Smooth muscle cell (in vitro differentiated cells): ENCODE results near the gene CAMTA1. TPM values are rescaled to one million over a fixed set of nuclear protein-coding genes. Genes with fewer than 3 reads are reported as not detected.

ENCODE experiments used
- DNase-seq: peaks from one replicate; lab custom pipeline; 2025; ENCODE audit not compliant: unreplicated experiment; lab: John Stamatoyannopoulos, UW
- H2AFZ ChIP-seq: fragments of 200-600 bp; sonication (generic); 2 replicates; pipeline ENCODE4 v1.6.0; 2016; ENCODE audit warnings: antibody characterized with exemption, low read depth, mild to moderate bottlenecking
- H3F3A ChIP-seq: fragments of 200-600 bp; sonication (generic); 2 replicates; pipeline ENCODE4 v1.6.0; 2017; ENCODE audit warnings: antibody characterized with exemption, low read depth
- H3K27ac ChIP-seq: fragments of 200-600 bp; sonication (generic); 2 replicates; pipeline ENCODE4 v1.5.1; 2016; ENCODE audit warnings: low read depth, mild to moderate bottlenecking
- H3K27me3 ChIP-seq: fragments of 200-600 bp; sonication (generic); 2 replicates; pipeline ENCODE4 v1.6.1; 2016; ENCODE audit warnings: low read depth, mild to moderate bottlenecking
- H3K36me3 ChIP-seq: fragments of 200-600 bp; sonication (generic); 2 replicates; pipeline ENCODE4 v1.5.1; 2016; ENCODE audit warnings: low read depth
- H3K4me1 ChIP-seq: fragments of 200-600 bp; sonication (generic); 2 replicates; pipeline ENCODE4 v1.5.1; 2016; ENCODE audit warnings: low read depth
- H3K4me2 ChIP-seq: fragments of 200-600 bp; sonication (generic); 2 replicates; pipeline ENCODE4 v1.6.0; 2016; ENCODE audit warnings: mild to moderate bottlenecking
- H3K4me3 ChIP-seq: fragments of 200-600 bp; sonication (generic); 2 replicates; pipeline ENCODE4 v1.5.1; 2016; ENCODE audit warnings: mild to moderate bottlenecking
- H3K79me2 ChIP-seq: fragments of 200-600 bp; sonication (generic); 2 replicates; pipeline ENCODE4 v1.6.0; 2016; ENCODE audit warnings: low read depth, mild to moderate bottlenecking
- H3K9ac ChIP-seq: fragments of 200-600 bp; sonication (generic); 2 replicates; pipeline ENCODE4 v1.6.0; 2016; ENCODE audit warnings: low read depth
- H3K9me3 ChIP-seq: fragments of 200-600 bp; sonication (generic); replicated peaks from 2 replicates; pipeline ENCODE4 v1.5.1; 2016; ENCODE audit warnings: low read depth
- H4K20me1 ChIP-seq: fragments of 200-600 bp; sonication (generic); 2 replicates; pipeline ENCODE4 v1.6.0; 2016; ENCODE audit warnings: low read depth
- CTCF ChIP-seq: fragments of 200-600 bp; sonication (generic); IDR thresholded peaks from 2 replicates; pipeline ENCODE4 v1.5.1; 2017; ENCODE audit warnings: borderline replicate concordance, mild to moderate bottlenecking, antibody characterized with exemption; ENCODE audit not compliant: insufficient read depth, poor library complexity, severe bottlenecking
- WGBS: methylation state at CpG from one replicate; pipeline ENCODE4 v1.1.7; 2016; ENCODE audit warnings: low lambda C conversion rate; 5-methylcytosine and 5-hydroxymethylcytosine counted together
- polyA plus RNA-seq: library from polyadenylated mRNA; unstranded; fragments of >200 nt; fragmentation: Nextera tagmentation; extraction: Ambion mirVana; gene quantifications from 2 replicates; pipeline ENCODE4 v1.2.1, GENCODE V29; 2016
- total RNA-seq: library from RNA; depleted of rRNA; stranded (reverse); fragments of >200 nt; gene quantifications from 2 replicates; pipeline ENCODE4 v1.2.3, GENCODE V29; 2014

The CAMTA1 gene
- total and polyA plus RNA-seq, 2 experiments from 2014 or later: 139 to 145 TPM

GRCh38 chr1:7022058-7022457, 236.8 kb downstream of the CAMTA1 start:
- no peaks in the 10 kb centered on the region for H3K36me3 ChIP-seq
- no peaks in the 10 kb centered on the region for H3F3A ChIP-seq
- DNase-seq: no peak
- no peak overlapping the region for H3K9ac ChIP-seq
- no peaks in the 10 kb centered on the region for H3K9me3 ChIP-seq
- H3K27ac ChIP-seq: no peak overlapping the region
- no peak overlapping the region for H3K4me3 ChIP-seq
- no peak for TF ChIP-seq CTCF
- H4K20me1 ChIP-seq: no peaks in the 10 kb centered on the region
- WGBS: 67% methylated on average over 3 of the region's 3 CpGs
- H3K4me1 ChIP-seq: no peaks in the 10 kb centered on the region
- H3K4me2 ChIP-seq: no peak overlapping the region
- H3K27me3 ChIP-seq: peaks cover 17% of the 10 kb centered on the region
- no peaks in the 10 kb centered on the region for H3K79me2 ChIP-seq
- no peak overlapping the region for H2AFZ ChIP-seq

GRCh38 chr1:7025013-7025412, 239.8 kb downstream of the CAMTA1 start:
- TF ChIP-seq CTCF: no peak
- no peaks in the 10 kb centered on the region for H3K79me2 ChIP-seq
- H3K4me2 ChIP-seq: no peak overlapping the region
- no peak for DNase-seq
- WGBS: 91% methylated on average over 7 of the region's 7 CpGs
- H3K9ac ChIP-seq: no peak overlapping the region
- no peaks in the 10 kb centered on the region for H3K4me1 ChIP-seq
- no peaks in the 10 kb centered on the region for H3K9me3 ChIP-seq
- no peaks in the 10 kb centered on the region for H3F3A ChIP-seq
- H3K27ac ChIP-seq: no peak overlapping the region
- H2AFZ ChIP-seq: no peak overlapping the region
- H3K36me3 ChIP-seq: no peaks in the 10 kb centered on the region
- no peak overlapping the region for H3K4me3 ChIP-seq
- peaks cover 15% of the 10 kb centered on the region for H3K27me3 ChIP-seq
- no peaks in the 10 kb centered on the region for H4K20me1 ChIP-seq

- Histone ChIP-seq H2AFZ (no peak overlapping the region), H3K36me3 (no peaks in the 10 kb centered on the region), H3K4me2 (no peak overlapping the region), H3K27ac (no peak overlapping the region), H3K27me3 (peaks cover 6% of the 10 kb centered on the region), H3K79me2 (no peaks in the 10 kb centered on the region), H3F3A (no peaks in the 10 kb centered on the region), H3K9ac (no peak overlapping the region), H3K9me3 (no peaks in the 10 kb centered on the region), H3K4me3 (no peak overlapping the region), H3K4me1 (no peaks in the 10 kb centered on the region), H4K20me1 (no peaks in the 10 kb centered on the region)
- no peak for TF ChIP-seq CTCF
- 76% methylated on average over 6 of the region's 6 CpGs for WGBS
- DNase-seq: no peak
Observed at GRCh38 chr1:7026169-7026568, 240.9 kb downstream of the CAMTA1 start.

GRCh38 chr1:7032992-7033391, 247.7 kb downstream of the CAMTA1 start:
- no peaks in the 10 kb centered on the region for H3K9me3 ChIP-seq
- H3F3A ChIP-seq: no peaks in the 10 kb centered on the region
- H3K27ac ChIP-seq: no peak overlapping the region
- no peaks in the 10 kb centered on the region for H3K4me1 ChIP-seq
- WGBS: 98% methylated on average over 2 of the region's 2 CpGs
- no peaks in the 10 kb centered on the region for H3K79me2 ChIP-seq
- DNase-seq: no peak
- H2AFZ ChIP-seq: no peak overlapping the region
- H4K20me1 ChIP-seq: no peaks in the 10 kb centered on the region
- no peak overlapping the region for H3K9ac ChIP-seq
- H3K4me2 ChIP-seq: no peak overlapping the region
- H3K27me3 ChIP-seq: no peaks in the 10 kb centered on the region
- TF ChIP-seq CTCF: no peak
- no peaks in the 10 kb centered on the region for H3K36me3 ChIP-seq
- H3K4me3 ChIP-seq: no peak overlapping the region
